Measurements from ENCODE around the gene TRIM2. TPM values are rescaled to one million over a fixed set of nuclear protein-coding genes. Genes with fewer than 3 reads are reported as not detected.
"Not testable (repeated sequence)": the region's sequence is repeated elsewhere in the genome, so short reads cannot be mapped to it uniquely, and the experiment has no call there.

TRIM2 gene
- total RNA-seq: 5.7 TPM

DNA sequence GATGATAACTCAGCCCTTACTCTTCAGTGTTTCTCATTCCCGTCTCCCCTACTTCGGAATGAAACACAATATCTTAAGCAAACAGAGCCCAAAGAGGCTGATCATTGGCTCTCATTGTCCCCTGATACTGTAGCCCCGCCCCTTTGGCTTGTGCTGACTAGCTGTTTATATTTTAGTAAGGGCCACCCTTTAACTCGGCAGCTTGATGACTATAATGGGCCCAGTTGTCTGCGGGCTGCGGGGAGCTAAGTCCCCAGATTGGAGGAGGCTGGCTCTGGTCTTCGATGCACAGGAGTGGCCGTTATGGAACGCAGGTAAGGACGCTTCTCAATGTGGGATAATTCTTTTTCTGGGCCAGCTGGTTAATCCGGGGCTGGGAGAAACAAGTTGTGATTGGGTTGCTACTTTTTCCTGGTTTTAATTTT is at the start of gene TRIM2:
Gene TRIM2, plus strand, starts transcription at position 197 of the 425 bp plus-strand sequence. Its CDS starts 88 bp downstream, at position 285.
- no peak for DNase-seq (ENCODE audit: low read depth in 2 of 3, low spot score in 2 of 3)

DNA sequence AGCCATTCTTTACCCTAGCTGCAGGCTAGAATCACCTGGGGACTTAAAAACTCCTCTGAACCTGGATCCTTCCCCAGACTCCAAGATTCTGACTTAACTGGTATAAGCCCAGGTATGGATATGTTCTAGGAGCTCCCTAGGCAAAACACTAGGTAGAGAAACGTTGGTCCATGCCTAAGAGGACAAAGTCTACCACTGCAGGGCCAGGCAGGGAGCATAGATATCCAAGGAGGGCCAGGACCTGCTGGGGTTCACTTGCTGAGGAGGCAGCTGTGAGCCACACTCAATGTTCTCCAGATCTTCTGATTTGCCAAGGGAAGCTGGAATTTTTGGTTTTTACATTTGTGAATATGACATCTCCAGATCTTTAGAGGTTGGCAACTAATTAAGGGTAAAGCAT is 48.6 kb upstream of the TRIM2 start:
- no peak for DNase-seq (ENCODE audit: low read depth in 2 of 3, low spot score in 2 of 3)

DNA sequence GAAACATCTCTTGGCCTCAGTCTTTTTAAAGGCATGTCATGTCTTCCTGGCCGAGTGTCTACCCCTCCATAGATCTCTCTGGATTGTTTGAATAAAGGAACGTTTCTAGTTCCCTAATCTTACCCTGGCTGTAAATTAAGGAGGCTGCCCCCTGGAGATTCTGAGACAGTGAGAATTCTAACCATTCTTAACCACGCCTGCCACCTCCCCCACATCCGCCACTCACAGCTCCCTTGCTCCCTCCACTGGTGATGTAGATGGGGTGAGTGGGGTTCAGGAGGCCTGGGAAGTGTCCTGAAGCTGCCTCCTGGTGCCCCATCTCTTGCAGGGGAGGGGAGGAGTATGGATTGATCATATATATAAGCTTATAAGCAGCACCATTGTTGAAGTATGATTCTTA is 48.0 kb upstream of the TRIM2 start:
- peak in 2 of 3 donors; percentile 76 to 86 for DNase-seq (ENCODE audit: low read depth in 2 of 3, low spot score in 2 of 3)

DNA sequence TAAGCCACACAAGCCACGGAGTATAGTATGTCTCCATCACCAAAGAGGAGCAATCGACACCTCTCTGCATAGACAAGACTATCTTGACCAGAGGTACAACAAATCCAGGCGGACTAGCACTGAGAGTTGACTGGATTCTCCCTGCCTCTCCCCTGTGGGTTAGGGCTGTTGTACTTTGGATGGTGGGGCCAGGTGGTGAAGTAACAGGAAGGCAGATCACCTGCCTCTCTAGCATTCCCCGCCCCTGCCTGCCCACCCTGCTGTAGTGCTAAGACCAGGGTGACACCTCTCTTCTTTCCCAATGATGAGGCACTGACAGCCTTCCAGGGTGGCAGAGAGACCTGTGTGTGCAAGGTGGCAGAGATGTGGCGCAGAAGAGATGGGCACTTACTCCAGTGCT is 47.5 kb upstream of the TRIM2 start:
- DNase-seq (ENCODE audit: low read depth in 2 of 3, low spot score in 2 of 3): no peak

DNA sequence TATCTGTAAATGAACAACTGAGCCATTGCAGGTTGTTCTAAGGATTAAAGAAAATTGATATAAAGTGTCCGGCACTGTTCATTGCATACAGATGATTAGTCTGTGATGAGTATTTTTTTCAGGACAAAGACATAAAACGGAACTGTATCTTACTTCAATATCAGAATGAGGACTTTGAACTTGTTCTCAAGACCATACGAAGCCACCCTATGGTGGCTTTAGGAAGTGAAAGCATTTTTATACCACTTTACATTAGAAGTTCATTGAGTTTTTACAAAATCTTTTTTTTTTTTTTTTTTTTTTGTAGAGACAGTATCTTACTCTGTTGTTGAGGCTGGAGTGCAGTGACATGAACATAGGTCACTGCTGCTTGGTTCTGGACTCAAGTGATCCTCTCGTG is 45.2 kb upstream of the TRIM2 start:
- DNase-seq (ENCODE audit: low read depth in 2 of 3, low spot score in 2 of 3): peak in 1 of 3 donors; percentile 40

DNA sequence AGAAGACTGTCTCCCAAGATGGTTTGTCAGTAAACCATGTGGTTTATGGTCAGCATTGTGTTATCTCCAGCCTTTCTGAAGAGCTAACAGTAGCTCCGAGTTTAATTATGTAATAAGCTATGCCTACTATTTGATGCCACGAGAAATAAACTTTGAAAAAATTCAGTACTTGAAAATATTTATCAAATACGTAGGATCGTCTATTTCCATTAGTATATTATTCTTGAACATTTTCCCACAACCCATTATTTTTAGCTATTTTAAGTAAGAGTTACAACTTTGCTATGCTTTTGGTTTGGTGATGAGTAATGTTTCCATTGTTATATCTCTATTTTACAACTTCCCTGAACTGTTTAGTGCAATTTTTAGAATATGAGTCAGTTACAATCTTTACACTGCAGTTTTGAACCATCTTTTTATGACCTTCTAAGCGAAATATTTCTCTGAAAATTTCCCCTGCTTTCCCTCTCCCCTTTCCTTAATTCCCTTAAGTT is 44.5 kb upstream of the TRIM2 start:
- no peak for DNase-seq (ENCODE audit: low read depth in 2 of 3, low spot score in 2 of 3)

DNA sequence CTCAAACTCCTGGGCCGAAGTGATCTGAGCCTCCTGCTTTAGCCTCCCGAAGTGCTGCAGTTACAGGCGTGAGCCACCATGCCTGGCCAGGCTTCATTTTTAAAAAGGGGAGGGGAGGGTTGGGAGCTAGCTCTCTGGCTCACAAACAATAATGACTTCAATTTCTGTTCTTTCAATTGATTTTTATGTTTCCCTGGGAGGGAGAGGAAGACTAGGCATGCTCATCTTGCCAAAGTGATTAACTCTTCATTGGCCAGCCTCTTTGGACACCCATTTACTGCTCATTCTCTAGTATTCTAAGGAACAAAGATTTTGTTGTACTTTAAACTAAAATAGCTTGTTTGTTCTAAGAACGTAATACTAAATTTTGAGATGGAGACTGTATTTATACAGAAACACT is 43.4 kb upstream of the TRIM2 start:
- DNase-seq (ENCODE audit: low read depth in 2 of 3, low spot score in 2 of 3): no peak

DNA sequence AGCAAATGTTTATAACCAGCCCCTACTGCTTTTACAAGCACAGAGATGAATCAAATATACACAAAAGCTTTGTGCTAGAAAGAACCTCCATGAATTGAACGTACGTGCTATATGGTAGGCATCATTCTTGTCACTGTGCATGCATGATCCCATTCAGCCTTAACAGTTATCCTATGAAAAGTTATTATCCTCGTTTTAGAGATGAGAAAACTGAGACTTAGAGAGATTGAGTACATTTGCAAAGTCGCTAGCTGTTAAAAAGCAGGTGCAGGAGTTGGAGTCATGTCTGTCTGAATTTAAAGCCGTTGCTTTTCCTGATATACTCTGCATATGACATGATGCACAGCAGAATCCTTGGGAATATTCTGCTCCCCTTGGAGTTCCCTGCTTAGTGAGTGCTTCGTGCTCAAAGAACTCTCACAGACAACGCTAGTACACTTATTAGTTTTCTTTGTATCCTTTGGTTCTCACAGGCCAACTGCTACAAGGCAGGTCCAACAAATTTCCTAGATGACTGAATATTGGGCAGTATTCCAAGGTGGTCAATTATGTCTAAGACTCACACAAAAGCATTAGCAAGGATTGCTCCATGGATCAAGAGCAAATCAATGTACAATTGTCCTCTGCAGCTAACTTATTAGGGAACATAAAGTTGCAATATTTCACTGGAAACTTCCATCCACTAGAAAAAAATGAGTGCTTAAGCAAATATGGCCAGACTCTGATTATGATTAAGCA is 42.8 kb upstream of the TRIM2 start:
- DNase-seq (ENCODE audit: low read depth in 2 of 3, low spot score in 2 of 3): no peak

DNA sequence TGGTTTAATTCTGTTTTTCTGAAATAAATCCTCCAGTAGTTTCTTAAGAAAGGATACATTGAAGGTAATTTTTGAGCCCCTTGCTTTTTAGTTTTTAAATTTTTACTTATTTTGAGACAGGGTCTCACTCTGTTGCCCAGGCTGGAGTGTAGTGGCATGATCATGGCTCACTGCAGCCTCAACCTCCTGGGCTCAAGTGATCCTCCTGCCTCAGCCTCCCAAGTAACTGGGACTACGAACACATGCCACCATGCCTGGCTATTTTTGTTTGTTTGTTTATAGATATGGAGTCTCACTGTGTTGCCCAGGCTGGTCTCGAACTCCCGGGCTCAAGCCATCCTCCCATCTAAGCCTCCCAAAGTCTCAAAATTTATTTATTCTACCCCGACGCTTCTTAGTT is 39.0 kb upstream of the TRIM2 start:
- DNase-seq (ENCODE audit: low read depth in 2 of 3, low spot score in 2 of 3): not testable (repeated sequence)

DNA sequence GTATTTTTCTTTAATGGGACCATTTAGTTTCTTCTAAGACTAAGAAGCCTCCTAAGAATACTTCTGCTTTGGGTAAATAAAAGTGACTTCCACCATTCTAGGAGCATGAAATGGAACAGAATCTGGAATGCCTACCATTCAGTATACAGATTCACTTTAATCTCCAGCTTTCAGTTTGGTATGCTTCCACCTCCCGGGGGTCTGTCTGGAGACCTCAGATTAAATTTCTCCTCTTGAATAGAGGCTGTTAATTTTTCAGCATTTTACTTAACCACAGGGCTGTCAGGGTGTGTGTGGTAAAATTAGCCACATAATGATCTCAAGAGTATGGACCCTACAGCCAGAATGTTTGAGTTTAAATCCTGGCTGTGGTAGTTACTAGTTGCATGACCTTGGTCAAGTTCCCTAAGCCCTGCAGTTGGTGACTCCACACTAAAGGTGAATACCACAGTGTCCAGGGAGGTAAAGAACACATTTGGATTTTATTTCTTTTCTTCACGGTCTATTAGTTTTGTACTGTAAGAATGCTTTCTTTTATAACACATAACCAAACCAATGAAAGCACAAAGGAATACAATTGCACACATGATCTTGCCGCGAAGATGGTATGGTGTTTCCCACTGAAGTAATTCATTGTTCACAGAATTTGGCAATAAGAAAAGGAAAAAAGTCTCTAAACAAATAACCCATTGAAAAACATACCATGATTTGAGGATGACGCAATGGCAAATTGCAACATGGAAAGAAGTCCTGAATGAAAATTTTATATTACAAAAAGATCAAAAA is 37.3 kb upstream of the TRIM2 start:
- no peak for DNase-seq (ENCODE audit: low read depth in 2 of 3, low spot score in 2 of 3)

DNA sequence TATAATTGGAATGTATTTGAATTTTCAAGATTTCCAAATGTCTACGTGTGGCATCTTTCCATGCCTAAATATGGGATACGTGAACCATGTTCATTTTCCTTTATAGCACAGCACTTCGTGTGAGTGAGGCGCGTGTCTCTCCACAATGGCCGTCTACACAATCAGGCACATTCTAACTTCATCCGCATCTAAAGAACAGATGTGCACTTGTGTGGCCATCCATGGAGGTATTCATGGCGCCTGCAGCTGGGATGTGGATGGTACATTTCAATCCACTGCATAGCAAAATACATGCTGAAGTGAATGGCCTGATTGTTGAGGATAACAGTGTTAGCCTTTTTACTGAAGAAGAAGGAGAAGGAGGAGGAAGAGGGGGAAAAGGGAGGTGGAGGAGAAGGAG is 34.5 kb upstream of the TRIM2 start:
- no peak for DNase-seq (ENCODE audit: low read depth in 2 of 3, low spot score in 2 of 3)

DNA sequence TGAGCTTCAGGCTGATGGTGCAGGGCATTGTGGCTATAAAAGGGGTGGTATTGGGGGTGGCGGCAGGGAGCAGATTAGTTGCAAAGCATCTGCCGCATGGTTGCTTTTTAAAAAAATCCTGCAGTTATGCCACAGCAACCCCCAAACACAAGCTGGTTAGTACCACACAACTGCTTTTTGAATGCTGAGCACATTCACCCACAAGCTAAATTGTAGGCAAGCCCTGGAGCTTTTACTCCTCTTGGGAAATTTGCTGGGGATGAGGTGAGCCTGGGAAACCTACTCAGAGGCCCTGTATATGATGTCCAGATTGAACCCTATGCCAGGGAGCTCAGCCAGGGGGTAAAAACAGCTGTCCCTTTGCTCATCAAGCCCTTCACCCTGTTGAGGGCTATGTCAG is 33.8 kb upstream of the TRIM2 start:
- no peak for DNase-seq (ENCODE audit: low read depth in 2 of 3, low spot score in 2 of 3)

DNA sequence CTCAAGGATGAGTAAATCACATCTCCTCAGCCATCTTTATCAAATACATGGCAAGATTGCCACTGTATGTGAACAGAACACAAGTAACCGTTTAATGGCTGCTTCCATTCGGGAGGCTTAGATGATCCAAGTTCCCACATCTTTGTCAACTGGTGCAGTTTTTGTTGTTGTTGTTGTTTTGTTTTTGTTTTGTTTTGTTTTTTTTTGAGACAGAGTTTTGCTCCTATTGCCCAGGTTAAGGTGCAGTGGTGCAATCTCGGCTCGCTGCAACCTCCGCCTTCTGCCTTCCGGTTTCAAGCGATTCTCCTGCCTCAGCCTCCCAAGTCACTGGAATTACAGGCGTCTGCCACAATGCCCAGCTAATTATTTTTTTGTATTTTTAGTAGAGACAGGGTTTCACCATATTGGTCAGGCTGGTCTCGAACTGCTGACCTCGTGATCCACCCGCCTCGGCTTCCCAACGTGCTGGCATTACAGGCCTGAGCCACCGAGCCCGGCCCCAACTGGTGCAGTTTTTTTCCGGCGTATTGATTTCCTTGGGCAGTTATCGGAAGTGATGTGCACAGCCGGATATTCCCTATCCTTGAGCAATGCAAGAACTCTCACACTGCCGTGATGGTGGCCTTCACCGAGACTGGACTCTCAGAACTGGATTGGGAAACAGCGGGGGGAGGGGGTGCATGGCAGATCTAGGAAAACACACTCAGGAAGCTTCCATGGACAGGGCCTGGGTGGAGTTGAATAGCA is 29.2 kb upstream of the TRIM2 start:
- DNase-seq (ENCODE audit: low read depth in 2 of 3, low spot score in 2 of 3): no peak

DNA sequence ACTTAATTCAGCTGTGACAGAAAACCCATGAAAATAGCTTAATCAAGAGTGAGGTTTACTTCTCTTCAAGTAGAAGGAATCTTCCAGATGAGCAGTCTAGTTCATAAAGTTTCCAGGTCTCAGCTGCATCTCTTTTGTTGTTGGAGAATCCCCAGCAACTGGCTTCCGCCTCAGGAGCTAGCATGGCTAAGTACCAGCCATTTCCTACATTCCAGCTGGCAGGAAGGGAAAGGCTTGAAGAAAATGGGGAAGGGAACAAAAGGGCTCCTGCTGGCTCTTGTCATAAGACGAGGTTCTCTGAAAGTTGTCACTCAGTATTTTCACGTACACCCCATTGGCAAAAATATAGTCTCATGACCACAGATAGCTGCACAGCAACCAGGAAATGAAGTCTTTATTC is 27.3 kb upstream of the TRIM2 start:
- no peak for DNase-seq (ENCODE audit: low read depth in 2 of 3, low spot score in 2 of 3)

DNA sequence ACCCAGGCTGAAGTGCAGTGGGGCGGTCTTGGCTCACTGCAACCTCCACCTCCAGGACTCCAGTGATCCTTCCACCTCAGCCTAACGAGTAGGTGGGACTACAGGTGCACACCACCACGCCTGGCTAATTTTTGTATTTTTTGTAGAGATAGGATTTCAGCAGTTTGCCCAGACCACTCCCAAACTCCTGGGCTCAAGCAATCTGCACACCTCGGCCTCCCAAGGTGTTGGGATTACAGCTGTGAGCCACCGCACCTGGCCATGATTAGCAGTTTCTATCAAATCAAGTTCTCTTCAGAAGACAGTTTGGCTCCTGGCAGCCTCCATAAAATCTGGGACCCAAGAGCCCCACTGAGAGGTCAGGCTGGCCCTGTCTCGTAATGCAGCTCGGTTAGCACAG is 26.4 kb upstream of the TRIM2 start:
- DNase-seq (ENCODE audit: low read depth in 2 of 3, low spot score in 2 of 3): no peak

DNA sequence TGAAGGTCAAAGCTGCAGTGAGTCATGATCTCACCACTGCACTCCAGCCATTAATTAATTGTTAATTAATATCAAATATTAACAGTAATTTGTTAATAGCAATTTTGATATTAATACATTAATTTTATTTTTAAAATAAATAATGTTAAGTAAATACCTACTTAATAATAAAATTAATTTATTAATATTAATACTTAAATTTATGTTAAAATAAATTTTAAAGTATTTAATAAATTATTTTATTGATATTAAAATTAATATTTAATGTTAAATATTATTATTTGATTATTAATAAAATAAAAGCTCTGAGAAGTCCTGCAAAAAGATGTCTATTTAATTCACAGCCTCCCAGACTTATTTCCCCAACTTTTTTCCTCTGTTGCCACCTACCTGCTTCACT is 25.1 kb upstream of the TRIM2 start:
- no peak for DNase-seq (ENCODE audit: low read depth in 2 of 3, low spot score in 2 of 3)

DNA sequence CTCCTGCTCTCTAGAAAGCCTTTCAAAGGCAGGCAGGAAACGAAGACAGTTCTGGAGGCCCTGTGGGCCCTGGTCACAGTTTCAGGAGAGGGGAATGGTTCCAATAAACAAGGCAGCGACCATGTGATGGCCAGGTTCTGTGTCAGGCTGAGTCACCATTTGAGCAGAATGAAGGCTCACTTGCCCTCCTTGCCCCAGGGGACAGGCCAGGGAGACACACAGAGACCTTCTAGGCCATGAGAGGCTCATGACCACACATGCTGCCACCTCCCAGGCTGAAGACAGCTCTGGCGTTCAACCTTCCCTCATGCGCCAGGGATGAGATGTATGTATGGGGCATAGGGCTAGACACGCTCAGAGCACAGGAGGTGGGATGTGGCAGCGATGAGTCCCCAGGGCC is 22.9 kb upstream of the TRIM2 start:
- no peak for DNase-seq (ENCODE audit: low read depth in 2 of 3, low spot score in 2 of 3)

DNA sequence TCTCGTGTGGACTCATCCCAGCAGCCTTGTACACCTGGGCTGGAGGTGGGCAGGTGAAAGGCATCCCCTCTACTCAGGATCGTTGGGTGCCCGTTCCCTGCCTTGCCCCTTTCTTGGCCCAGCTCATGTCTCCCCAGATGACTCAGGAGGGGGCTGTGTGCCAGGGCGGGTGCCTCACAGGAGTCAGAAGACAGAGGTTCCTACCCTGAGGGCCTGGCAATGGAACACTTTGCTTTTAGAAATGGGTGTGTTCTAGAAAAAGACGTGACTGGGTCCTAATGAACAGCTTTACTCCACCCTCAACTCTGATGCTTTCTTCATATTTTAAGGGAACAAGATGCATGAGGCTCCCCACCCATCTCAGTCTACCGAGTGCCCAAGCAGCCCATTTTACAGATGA is 22.5 kb upstream of the TRIM2 start:
- no peak for DNase-seq (ENCODE audit: low read depth in 2 of 3, low spot score in 2 of 3)

DNA sequence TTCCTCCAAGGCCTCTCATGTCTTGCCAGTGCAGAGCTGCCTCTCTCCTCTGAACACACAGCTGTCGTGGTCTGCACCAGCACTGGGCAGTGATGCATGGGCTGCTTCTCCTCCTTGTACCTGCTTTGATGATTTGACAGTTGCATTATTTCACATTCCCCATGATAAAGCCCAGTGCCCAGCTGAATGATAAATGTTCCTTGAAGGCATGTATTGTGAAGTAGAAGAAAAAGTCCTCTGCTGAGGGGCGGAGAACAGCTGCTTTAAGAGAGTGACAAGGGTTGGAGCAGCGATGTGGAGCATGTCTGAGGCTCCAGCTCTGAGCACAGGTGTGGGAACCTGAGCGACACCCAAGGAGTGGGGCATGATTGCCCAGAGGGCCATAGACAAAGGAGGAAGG is 21.1 kb upstream of the TRIM2 start:
- no peak for DNase-seq (ENCODE audit: low read depth in 2 of 3, low spot score in 2 of 3)

DNA sequence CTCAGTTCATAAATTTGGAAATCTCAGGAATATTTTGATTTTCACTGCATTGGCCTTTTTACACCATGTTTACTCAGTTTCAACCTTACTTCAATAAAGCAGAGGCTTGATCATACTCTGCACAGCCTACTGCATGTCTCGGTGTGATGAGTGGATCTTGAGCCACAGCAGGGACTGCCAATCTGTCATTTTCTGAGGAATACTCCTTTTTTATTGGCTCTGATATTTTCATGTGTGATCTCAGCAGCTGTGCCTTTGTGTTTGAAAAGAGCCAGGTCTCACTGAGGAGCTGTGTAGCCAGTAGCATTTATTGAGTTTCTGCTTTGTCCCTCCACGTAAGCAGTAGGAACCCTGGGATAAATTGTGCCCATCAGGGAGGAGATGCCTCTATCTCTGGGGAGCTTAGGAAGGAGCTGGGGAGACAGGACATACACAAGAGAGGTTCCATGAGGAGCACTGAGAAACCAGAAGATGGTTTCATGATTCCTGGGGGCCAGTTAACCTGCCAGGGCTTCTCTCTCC is 18.9 kb upstream of the TRIM2 start:
- no peak for DNase-seq (ENCODE audit: low read depth in 2 of 3, low spot score in 2 of 3)

DNA sequence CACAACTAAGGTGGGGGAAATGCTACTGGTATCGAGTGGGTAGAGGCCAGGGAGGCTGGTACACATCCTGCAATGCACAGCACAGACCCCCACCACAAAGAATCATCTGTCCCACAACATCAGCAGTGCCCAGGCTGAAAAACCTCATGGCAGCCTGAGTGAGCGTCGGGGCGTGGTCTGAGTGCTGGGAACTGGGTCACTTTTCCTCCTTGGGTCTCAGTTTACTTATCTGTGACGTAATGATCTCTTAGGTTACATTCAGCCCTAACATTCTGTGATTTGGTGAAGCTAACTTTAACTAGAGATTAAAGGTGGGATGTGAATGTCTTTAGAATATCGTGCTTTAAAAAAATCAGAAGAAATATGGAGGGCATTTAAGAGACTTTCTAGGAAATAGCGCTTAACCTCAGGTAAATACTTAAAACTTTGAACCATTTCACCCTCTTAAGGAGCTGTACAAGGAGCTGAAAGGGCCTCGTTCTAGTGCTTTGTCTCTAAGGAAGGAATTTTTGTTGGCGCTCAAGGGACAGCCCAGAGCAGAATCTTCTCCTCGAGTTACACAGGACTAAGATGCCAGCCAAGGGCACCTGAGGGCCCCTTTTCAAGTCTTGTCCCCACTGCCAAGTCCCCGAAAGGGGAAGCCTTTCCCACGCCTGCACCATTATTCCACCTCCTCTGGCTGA is 18.1 kb upstream of the TRIM2 start:
- no peak for DNase-seq (ENCODE audit: low read depth in 2 of 3, low spot score in 2 of 3)
